Glutamatergic neuron (in vitro differentiated cells): Measurements from ENCODE around the gene DERL3. TPM values are rescaled to one million over a fixed set of nuclear protein-coding genes. Genes with fewer than 3 reads are reported as not detected.
"Not testable (repeated sequence)": the region's sequence is repeated elsewhere in the genome, so short reads cannot be mapped to it uniquely, and the experiment has no call there.

Experiments
- DNase-seq: peaks from one replicate; pipeline ENCODE4 v3.0.0; 2022
- H3K27ac Mint-ChIP-seq: one replicate; pipeline ENCODE4 v1.8.0; 2020; ENCODE audit warnings: mild to moderate bottlenecking, mixed read lengths, inconsistent platforms; ENCODE audit not compliant: unreplicated experiment
- H3K27me3 Mint-ChIP-seq: one replicate; pipeline ENCODE4 v1.8.0; 2020; ENCODE audit warnings: mild to moderate bottlenecking, moderate library complexity, mixed read lengths, inconsistent platforms; ENCODE audit not compliant: unreplicated experiment
- H3K36me3 Mint-ChIP-seq: one replicate; pipeline ENCODE4 v1.8.0; 2020; ENCODE audit warnings: mild to moderate bottlenecking, mixed read lengths, inconsistent platforms; ENCODE audit not compliant: unreplicated experiment
- H3K4me1 Mint-ChIP-seq: one replicate; pipeline ENCODE4 v1.8.0; 2020; ENCODE audit warnings: mild to moderate bottlenecking, low read depth, mixed read lengths, inconsistent platforms; ENCODE audit not compliant: unreplicated experiment
- H3K4me3 Mint-ChIP-seq: one replicate; pipeline ENCODE4 v1.8.0; 2020; ENCODE audit warnings: mild to moderate bottlenecking, mixed read lengths, inconsistent platforms; ENCODE audit not compliant: unreplicated experiment
- H3K9me3 Mint-ChIP-seq: one replicate; pipeline ENCODE4 v1.8.0; 2020; ENCODE audit warnings: mild to moderate bottlenecking, moderate library complexity, mixed read lengths, inconsistent platforms; ENCODE audit not compliant: unreplicated experiment
- total RNA-seq: library from RNA; stranded (reverse); fragmentation: NEBNext Ultra II Directional; extraction: Animal tissue kit (Norgen Biotek cat#: 25700); gene quantifications from one replicate; pipeline ENCODE4 v1.2.1, GENCODE V29; 2021; ENCODE audit not compliant: unreplicated experiment
- TF ChIP-seq, protein P1 (sequence below): fragments of 200-600 bp; sonication (generic); IDR thresholded peaks from one replicate; pipeline ENCODE4 v1.5.0; 2021; ENCODE audit not compliant: partially characterized antibody, unreplicated experiment

DERL3 gene
- total RNA-seq, 1 donor from 2014 or later, result 1.2 TPM

GRCh38 chr22:23877566-23877965, 38.8 kb upstream of the DERL3 start:
- Mint-ChIP-seq H3K27me3 (peaks cover 3% of the 10 kb centered on the region), H3K4me3 (no peak overlapping the region), H3K27ac (no peak overlapping the region), H3K36me3 (peaks cover 12% of the 10 kb centered on the region), H3K4me1 (peaks cover 2% of the 10 kb centered on the region), H3K9me3 (peaks cover 6% of the 10 kb centered on the region)
- DNase-seq, result no peak
- TF ChIP-seq, protein P1, sequence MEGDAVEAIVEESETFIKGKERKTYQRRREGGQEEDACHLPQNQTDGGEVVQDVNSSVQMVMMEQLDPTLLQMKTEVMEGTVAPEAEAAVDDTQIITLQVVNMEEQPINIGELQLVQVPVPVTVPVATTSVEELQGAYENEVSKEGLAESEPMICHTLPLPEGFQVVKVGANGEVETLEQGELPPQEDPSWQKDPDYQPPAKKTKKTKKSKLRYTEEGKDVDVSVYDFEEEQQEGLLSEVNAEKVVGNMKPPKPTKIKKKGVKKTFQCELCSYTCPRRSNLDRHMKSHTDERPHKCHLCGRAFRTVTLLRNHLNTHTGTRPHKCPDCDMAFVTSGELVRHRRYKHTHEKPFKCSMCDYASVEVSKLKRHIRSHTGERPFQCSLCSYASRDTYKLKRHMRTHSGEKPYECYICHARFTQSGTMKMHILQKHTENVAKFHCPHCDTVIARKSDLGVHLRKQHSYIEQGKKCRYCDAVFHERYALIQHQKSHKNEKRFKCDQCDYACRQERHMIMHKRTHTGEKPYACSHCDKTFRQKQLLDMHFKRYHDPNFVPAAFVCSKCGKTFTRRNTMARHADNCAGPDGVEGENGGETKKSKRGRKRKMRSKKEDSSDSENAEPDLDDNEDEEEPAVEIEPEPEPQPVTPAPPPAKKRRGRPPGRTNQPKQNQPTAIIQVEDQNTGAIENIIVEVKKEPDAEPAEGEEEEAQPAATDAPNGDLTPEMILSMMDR, result no peak

DNA sequence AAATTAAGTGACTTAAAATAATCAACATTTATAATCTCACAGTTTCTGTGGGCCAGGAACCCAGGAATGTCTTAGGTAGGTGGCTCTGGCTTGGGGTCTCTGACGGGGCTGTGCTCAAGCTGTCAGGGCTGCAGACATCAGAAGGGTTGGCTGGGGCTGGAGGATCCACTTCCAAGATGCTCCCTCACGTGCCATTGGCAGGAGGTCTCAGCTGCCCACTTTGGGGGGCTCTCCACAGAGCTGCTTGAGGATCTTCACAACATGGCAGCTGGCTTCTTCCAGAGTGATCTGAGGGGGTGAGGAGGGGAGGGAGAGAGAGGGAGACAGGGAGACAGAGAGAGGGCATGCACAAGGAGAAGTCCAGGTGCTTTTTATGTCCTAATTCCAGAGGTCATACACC, 37.0 kb upstream of the DERL3 start:
- peaks cover 1% of the 10 kb centered on the region for H3K27me3 Mint-ChIP-seq

DNA sequence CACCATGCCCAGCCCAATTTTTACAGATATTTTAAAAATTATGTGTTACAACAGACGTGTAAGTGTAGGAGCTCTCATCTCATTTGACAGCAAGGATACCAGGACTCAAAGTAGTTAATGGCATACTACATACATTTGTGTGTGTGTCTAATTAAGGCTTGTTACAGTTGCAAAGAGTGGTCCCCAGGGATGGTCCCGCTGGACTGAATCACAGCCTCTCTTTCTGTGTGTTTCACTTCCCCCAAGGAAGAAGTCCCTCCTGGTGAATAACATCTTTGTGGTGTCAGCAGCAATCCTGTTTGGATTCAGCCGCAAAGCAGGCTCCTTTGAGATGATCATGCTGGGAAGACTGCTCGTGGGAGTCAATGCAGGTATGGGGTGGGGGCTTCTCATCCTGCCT, 36.1 kb upstream of the DERL3 start:
- H3K36me3 Mint-ChIP-seq, result peaks cover 4% of the 10 kb centered on the region
- H3K27me3 Mint-ChIP-seq, result peaks cover 1% of the 10 kb centered on the region
- DNase-seq, result peak; percentile 49
- H3K4me1 Mint-ChIP-seq, result peaks cover 2% of the 10 kb centered on the region
- TF ChIP-seq, protein P1, result no peak
- no peaks in the 10 kb centered on the region for H3K9me3 Mint-ChIP-seq
- no peak overlapping the region for H3K27ac Mint-ChIP-seq
- H3K4me3 Mint-ChIP-seq, result no peak overlapping the region

More for the DNA sequence above, 37.0 kb upstream of the DERL3 start:
- TF ChIP-seq, protein P1, result no peak
- peaks cover 2% of the 10 kb centered on the region for H3K4me1 Mint-ChIP-seq
- H3K36me3 Mint-ChIP-seq, result peaks cover 10% of the 10 kb centered on the region
- no peak overlapping the region for H3K4me3 Mint-ChIP-seq
- no peak for DNase-seq
- H3K27ac Mint-ChIP-seq, result no peak overlapping the region
- H3K9me3 Mint-ChIP-seq, result no peaks in the 10 kb centered on the region

GRCh38 chr22:23868580-23868979, 29.8 kb upstream of the DERL3 start:
- no peak for DNase-seq
- Mint-ChIP-seq H3K27me3 (no peaks in the 10 kb centered on the region), H3K9me3 (peaks cover 3% of the 10 kb centered on the region), H3K27ac (no peak overlapping the region), H3K4me1 (no peaks in the 10 kb centered on the region), H3K4me3 (no peak overlapping the region), H3K36me3 (peaks cover 8% of the 10 kb centered on the region)
- TF ChIP-seq, protein P1, result no peak

- H3K9me3 Mint-ChIP-seq, H3K27me3 Mint-ChIP-seq, H3K4me3 Mint-ChIP-seq, DNase-seq, H3K27ac Mint-ChIP-seq, H3K4me1 Mint-ChIP-seq, H3K36me3 Mint-ChIP-seq: not testable (repeated sequence)
Measured at GRCh38 chr22:23864499-23865154, 25.8 kb upstream of the DERL3 start.
